GM06990 (cell line): ENCODE data around the gene PRKCI.

Experiments used
- DNase-seq: peaks from one replicate; pipeline ENCODE4 v3.0.0-alpha.2; 2011; ENCODE audit not compliant: insufficient read length; ENCODE audit errors: extremely low read depth
- H3K27me3 ChIP-seq: replicated peaks from 2 replicates; pipeline ENCODE4 v1.6.0; 2011; ENCODE audit warnings: low read length; ENCODE audit not compliant: control insufficient read depth, insufficient read depth
- H3K36me3 ChIP-seq: 2 replicates; pipeline ENCODE4 v1.5.1; 2011; ENCODE audit warnings: low read length; ENCODE audit not compliant: control insufficient read depth, insufficient read depth
- H3K4me3 ChIP-seq: replicated peaks from 2 replicates; pipeline ENCODE4 v1.5.1; 2011; ENCODE audit warnings: low read depth, mild to moderate bottlenecking, control low read depth, low read length
- TF ChIP-seq, protein P1 (sequence below): IDR thresholded peaks from 2 replicates; pipeline ENCODE4 v1.5.1; 2011; ENCODE audit warnings: low read length, control low read depth, mild to moderate bottlenecking, inconsistent platforms; ENCODE audit not compliant: insufficient read depth, poor library complexity, severe bottlenecking

PRKCI gene

DNA sequence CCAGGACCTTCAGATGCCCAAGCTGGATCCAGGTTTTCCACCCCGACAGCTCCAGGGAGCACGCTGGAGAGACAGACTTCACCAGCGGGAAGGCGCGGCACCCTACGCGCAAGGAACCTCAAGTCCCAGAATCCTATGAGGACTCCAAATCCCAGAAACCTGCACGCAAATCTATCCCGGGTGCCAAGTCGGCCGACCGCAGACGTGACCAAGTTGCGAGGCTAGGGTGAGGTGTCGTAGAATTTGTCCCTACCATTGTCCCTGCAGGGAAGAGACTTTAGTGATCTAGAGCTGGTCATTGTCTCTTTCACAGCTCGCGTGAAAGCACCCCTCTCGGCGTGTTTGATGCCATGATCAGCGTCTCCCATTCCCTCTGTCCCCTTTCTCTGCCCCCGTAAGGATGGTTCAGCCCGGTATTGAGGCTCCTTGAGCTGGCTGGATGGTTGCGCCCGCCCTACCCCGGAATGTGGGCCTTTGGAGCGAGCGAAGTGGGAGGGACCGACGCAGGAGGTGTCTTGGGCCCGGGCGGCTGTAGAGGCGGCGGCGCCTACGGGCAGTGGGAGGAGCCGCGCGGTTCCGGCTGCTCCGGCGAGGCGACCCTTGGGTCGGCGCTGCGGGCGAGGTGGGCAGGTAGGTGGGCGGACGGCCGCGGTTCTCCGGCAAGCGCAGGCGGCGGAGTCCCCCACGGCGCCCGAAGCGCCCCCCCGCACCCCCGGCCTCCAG lies at the start of gene PRKCI:
Gene PRKCI (plus strand): TSS at position 501 of the 723 bp plus-strand sequence. CDS start 246 bp downstream, outside the sequence.
- peak; percentile 90 for DNase-seq
- Histone ChIP-seq H3K36me3 (no peaks in the 10 kb centered on the region), H3K27me3 (no peaks in the 10 kb centered on the region), H3K4me3 (peak within 1 kb of the TSS; percentile 89)
- TF ChIP-seq, protein P1, sequence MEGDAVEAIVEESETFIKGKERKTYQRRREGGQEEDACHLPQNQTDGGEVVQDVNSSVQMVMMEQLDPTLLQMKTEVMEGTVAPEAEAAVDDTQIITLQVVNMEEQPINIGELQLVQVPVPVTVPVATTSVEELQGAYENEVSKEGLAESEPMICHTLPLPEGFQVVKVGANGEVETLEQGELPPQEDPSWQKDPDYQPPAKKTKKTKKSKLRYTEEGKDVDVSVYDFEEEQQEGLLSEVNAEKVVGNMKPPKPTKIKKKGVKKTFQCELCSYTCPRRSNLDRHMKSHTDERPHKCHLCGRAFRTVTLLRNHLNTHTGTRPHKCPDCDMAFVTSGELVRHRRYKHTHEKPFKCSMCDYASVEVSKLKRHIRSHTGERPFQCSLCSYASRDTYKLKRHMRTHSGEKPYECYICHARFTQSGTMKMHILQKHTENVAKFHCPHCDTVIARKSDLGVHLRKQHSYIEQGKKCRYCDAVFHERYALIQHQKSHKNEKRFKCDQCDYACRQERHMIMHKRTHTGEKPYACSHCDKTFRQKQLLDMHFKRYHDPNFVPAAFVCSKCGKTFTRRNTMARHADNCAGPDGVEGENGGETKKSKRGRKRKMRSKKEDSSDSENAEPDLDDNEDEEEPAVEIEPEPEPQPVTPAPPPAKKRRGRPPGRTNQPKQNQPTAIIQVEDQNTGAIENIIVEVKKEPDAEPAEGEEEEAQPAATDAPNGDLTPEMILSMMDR, result no peak

DNA sequence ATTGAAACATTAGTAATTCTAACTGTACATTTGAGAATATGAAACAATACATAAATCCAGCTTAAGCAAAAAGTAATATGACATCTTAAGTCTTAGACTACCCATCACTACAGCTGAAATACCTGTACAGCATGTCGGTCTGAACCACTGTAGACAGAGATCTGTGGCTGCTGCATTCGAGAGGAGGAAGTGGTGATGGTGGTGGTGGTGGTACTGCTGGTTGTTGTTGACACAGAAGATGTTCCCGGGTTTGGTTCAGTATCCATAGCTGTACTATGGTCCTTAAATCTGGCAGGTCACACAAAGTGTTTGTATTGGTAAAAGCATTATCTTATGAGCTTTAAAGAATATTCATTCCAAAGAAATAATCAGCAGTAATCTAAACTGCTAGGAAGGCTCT lies 43.6 kb upstream of the PRKCI start:
- Histone ChIP-seq H3K36me3 (peaks cover 4% of the 10 kb centered on the region; the same call in 1 of the 2 replicates), H3K4me3 (peak overlapping the region; percentile 93), H3K27me3 (no peaks in the 10 kb centered on the region)
- no peak for DNase-seq
- TF ChIP-seq, protein P1, result no peak

DNA sequence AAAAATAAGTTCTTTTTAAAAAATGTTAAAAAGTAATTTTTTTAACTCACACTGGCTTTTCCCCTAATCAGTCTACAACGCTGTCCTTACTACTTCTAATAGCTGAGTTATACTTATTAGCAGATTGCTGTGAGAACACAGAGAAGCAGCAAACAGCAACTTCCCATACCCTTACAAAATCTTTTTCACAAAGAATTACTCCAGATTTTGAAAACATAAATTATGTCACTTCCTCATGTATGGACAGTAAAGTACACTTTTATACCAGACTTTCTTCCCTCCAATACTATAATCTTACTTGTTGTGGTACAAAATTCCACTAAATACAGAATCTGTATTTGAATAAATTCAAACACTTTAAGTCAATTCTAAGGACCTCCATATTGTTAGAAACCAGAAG lies 42.8 kb upstream of the PRKCI start:
- DNase-seq, result no peak
- TF ChIP-seq, protein P1, result no peak
- no peaks in the 10 kb centered on the region for H3K27me3 ChIP-seq
- peak overlapping the region; percentile 93 for H3K4me3 ChIP-seq
- H3K36me3 ChIP-seq, result peaks cover 4% of the 10 kb centered on the region; the same call in 1 of the 2 replicates

DNA sequence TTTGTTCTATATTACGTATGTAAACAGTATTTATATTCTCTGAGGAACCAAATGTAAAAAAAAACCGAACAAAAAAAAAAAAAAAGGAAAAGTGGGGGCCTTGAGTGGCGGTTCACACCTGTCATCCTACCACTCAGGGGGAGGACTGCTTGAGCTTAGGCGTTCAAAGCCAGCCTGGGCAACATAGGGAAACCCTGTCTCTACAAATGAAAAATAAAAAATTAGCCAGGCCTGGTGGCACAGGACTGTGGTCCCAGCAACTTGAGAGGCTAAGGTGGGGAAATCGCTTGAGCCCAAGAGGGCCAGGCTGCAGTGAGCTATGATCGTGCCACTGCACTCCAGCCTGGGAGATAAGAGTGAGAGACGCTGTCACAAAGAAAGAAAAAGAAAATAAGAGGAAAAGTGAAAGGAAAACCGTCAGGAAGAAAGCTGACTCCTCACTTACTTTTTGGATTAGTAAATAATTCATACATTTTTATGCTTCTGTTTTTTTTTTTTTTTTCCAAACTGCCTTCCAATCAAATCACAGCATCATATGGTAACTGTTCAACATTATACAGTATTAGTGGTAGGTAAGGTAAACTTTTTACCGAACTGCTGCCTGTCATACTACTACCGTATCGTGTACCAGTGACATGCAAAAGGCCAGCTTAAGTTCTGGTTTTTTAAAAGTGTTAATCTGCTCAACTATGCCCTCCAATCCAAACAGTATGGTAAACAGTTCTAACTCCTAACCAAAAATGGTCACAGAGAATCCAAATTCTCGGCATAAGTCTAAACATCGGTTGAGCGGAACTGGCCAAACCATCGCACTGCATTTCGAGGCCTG lies 41.9 kb upstream of the PRKCI start:
- Histone ChIP-seq H3K4me3 (peak overlapping the region; percentile 93), H3K27me3 (no peaks in the 10 kb centered on the region), H3K36me3 (peaks cover 4% of the 10 kb centered on the region; the same call in 1 of the 2 replicates)
- DNase-seq, result no peak
- TF ChIP-seq, protein P1, result no peak

DNA sequence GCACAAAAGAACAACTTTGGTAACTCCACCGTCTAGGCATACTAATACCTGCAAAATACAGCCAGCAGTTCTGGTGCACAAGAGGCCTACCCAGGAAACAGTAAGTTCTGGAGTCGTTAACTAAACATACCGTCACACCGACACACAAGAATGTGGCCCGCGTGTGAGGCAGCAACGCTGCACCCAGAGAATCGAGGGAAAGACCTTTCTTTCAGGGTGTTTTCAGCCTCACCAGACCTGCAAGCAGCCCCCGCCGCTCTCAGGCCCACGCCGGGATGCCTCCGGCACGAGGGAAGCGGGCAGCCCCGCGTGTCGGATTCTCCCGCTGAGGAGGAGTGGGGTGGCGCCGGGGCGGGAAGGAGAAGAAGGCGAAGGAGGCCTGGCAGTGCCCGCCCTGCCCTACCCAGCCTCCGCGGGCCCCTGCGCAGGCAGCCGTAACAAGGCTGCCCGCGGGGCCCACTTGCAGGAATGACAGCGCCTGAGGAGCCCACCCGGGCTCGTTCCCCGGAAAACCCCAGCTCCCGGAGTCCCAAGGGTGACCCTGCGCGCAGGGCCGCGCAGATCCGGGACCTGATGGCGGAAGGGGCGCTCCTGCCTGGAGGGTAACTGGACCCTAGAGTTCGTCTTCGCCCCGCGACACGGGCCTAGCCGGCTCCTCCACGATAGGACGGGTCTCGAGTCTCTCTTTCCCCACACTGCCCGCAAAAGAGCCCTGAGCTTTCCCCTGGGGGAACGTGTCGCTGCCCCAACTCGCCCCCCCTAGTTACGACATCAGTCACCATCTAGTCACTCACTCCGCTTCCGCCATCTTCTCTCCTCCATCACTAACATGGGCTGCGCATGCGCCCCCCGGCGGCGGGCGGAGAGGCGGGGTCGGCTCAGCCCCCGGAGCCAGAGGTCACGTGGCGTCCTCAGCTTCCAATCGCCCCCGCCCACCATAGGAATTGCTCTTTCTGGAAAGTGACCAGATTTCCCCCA lies 41.0 kb upstream of the PRKCI start, which contains the start of gene PHC3:
Gene PHC3 (minus strand): TSS at position 826 of the 978 bp plus-strand sequence. CDS start 18 bp downstream, at position 808.
- peaks cover 1% of the 10 kb centered on the region; the same call in 1 of the 2 replicates for H3K36me3 ChIP-seq
- TF ChIP-seq, protein P1, result no peak
- DNase-seq, result peak; percentile 97
- peak within 1 kb of the TSS; percentile 93 for H3K4me3 ChIP-seq
- H3K27me3 ChIP-seq, result no peaks in the 10 kb centered on the region
